ENCODE measurements around the gene SLC43A2. TPM values are rescaled to one million over a fixed set of nuclear protein-coding genes. Genes with fewer than 3 reads are reported as not detected.
"Not testable (repeated sequence)": the region's sequence is repeated elsewhere in the genome, so short reads cannot be mapped to it uniquely, and the experiment has no call there.

The SLC43A2 gene
- total RNA-seq, 2 donors from 2014 or later: 9.6 to 22.4 TPM

DNA sequence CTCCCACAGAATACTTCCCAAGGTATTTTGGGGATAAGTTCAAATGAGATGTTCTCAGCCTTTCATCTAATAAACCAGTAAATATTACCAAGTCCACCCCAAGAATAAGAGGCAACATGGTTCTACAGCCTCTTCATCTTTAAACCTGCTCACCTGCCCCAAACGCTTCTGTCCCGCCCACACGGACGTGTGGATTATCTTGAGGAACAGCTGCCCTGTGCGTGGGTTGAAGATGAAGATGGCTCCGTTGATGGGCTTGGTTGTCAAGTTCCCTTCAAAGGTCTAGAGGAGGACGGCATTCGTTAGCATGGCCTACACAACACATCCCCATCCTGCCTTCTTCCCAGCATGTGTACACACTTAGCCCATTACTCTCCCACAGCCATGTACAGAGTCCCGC is 29.5 kb upstream of the SLC43A2 start:
- Histone ChIP-seq H3K36me3 (replicated peaks in 1 of 2; ENCODE audit: insufficient read depth in 1 of 2, low read depth in 2 of 2) (peaks cover 74 to 84% of the 10 kb centered on the region in 2 donors), H3K4me3 (no peak overlapping the region), H3K4me1 (no peaks in the 10 kb centered on the region), H3K9me3 (no peaks in the 10 kb centered on the region), H3K27ac (no peak overlapping the region), H3K27me3 (no peaks in the 10 kb centered on the region)
- WGBS, 2 donors: 89 to 96% methylated on average over 9 of the region's 9 CpGs
- ATAC-seq: no peak
- TF ChIP-seq POLR2A (IDR thresholded peaks at IDR 0.05): no peak
- TF ChIP-seq, protein P1, sequence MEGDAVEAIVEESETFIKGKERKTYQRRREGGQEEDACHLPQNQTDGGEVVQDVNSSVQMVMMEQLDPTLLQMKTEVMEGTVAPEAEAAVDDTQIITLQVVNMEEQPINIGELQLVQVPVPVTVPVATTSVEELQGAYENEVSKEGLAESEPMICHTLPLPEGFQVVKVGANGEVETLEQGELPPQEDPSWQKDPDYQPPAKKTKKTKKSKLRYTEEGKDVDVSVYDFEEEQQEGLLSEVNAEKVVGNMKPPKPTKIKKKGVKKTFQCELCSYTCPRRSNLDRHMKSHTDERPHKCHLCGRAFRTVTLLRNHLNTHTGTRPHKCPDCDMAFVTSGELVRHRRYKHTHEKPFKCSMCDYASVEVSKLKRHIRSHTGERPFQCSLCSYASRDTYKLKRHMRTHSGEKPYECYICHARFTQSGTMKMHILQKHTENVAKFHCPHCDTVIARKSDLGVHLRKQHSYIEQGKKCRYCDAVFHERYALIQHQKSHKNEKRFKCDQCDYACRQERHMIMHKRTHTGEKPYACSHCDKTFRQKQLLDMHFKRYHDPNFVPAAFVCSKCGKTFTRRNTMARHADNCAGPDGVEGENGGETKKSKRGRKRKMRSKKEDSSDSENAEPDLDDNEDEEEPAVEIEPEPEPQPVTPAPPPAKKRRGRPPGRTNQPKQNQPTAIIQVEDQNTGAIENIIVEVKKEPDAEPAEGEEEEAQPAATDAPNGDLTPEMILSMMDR (IDR thresholded peaks at IDR 0.05): no peak
- intact Hi-C loops (cut with DNase I): no loop called here
- no peak for DNase-seq

DNA sequence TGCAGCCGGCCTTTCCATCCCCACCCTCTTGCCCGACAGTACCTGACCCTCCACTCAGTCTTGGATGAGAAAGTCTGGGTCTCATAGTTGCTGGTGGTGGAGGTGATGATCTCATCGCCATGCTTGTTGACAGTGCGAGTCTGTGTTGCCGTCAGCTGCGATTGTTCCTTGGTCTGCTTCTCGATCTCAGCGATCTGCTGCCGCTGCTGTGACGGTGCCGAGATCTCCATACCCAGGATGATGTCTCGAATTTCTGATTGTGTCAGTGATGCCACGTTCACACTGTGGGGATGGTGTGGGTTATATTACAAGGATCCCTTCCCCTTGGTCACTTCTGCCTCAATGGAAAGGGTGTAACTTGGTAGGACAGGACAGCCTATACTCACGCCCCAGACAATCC is 25.1 kb upstream of the SLC43A2 start:
- H3K27ac ChIP-seq: no peak overlapping the region

DNA sequence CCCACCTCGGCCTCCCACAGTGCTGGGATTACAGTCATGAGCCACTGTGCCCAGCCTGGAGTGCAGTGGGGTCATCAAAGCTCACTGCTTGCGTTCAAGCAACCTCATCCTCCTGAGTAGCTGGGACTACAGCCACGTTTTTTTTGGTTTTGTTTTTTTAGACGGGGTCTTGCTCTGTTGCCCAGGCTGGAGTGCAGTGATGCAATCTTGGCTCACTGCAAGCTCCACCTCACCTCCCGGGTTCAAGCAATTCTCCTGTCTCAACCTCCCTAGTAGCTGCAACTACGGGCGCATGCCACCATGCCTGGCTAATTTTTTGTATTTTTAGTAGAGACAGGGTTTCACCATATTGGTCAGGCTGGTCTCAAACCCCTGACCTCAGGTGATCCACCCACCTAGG is 24.2 kb upstream of the SLC43A2 start:
- H3K9me3 ChIP-seq; ATAC-seq; H3K27me3 ChIP-seq; H3K4me3 ChIP-seq; H3K27ac ChIP-seq; intact Hi-C loops (cut with DNase I); DNase-seq: not testable (repeated sequence)
- peaks cover 36 to 61% of the 10 kb centered on the region in 2 donors for H3K36me3 ChIP-seq (replicated peaks in 1 of 2; ENCODE audit: insufficient read depth in 1 of 2, low read depth in 2 of 2)
- WGBS, 2 donors: 85 to 96% methylated on average over 4 to 7 of the region's 7 CpGs
- H3K4me1 ChIP-seq: peaks cover 28% of the 10 kb centered on the region

More for the DNA sequence above, 25.1 kb upstream of the SLC43A2 start:
- DNase-seq (no peak), ATAC-seq (no peak)
- Histone ChIP-seq H3K36me3 (replicated peaks in 1 of 2; ENCODE audit: insufficient read depth in 1 of 2, low read depth in 2 of 2) (peaks cover 43 to 70% of the 10 kb centered on the region in 2 donors), H3K27me3 (no peaks in the 10 kb centered on the region), H3K4me1 (peaks cover 19% of the 10 kb centered on the region), H3K9me3 (no peaks in the 10 kb centered on the region), H3K4me3 (no peak overlapping the region)
- 94 to 96% methylated on average over 12 to 14 of the region's 14 CpGs for WGBS, 2 donors
- intact Hi-C loops (cut with DNase I): no loop called here
- no peak for TF ChIP-seq POLR2A (IDR thresholded peaks at IDR 0.05)
- TF ChIP-seq, protein P1 (IDR thresholded peaks at IDR 0.05): no peak

DNA sequence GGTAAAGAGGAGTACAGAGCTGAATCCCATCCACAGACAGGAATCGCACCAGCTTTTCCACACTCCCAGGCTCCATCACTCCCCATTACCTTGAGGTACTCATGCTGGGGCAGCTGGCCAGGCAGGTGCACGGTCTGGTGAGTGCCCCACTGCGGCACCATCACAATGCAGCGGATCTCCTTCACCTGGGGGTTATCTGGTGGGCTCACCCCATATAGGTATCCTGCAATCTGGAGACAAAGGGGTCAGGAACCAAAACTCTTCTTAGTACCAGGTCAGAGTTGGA is 22.9 kb upstream of the SLC43A2 start:
- intact Hi-C loops (cut with DNase I): no loop called here
- no peak for TF ChIP-seq POLR2A (IDR thresholded peaks at IDR 0.05)
- TF ChIP-seq, protein P1 (IDR thresholded peaks at IDR 0.05): no peak
- Histone ChIP-seq H3K27me3 (no peaks in the 10 kb centered on the region), H3K4me3 (no peak overlapping the region), H3K27ac (peak overlapping the region in 2 of 4 donors; percentile 7 to 11), H3K36me3 (replicated peaks in 1 of 2; ENCODE audit: insufficient read depth in 1 of 2, low read depth in 2 of 2) (peaks cover 36 to 52% of the 10 kb centered on the region in 2 donors), H3K9me3 (no peaks in the 10 kb centered on the region), H3K4me1 (peaks cover 35% of the 10 kb centered on the region)
- WGBS, 2 donors: 76% methylated on average over 4 of the region's 4 CpGs; no CpG with 5 or more reads in 1 of the 2 donors
- DNase-seq: no peak
- ATAC-seq: no peak

DNA sequence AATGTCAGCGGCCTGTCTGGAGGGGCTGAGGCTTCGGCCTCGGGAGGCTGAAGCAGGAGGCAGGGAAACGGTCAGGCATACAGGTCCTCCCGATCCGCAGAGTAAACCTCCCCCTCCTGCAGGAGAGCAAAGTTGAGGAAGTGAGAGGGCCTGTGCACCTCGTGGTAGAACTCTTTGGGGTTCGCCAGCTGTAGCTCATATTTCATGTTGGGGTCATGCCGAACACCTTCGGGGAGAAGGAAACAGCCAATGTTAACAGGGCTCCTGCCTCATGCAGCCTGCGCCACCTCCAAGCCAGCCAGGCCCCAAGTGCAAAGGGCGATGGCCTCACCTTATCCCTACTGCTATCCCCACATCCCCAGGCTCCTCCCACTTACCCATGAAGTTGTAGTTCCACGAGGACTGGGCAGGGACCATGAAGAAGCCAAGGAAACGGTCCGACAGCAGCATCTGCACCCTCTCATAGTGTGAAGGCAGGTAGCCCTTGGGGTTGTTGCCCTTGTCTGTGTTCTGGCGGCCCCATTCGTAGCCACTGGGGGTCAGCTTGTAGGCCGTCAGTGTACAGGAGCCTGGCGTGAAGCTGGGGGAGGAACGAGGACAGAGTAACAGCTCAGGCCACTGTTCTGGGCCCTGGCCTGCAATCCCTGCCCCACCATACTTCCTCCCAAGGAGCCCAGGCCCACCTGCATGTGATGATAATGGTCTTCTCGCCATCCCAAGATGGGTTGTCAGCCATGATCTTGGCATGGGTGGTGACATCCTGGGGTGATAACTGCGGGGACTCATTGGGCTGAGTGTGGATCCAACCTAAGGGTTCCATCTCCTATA is 22.3 kb upstream of the SLC43A2 start:
- peaks cover 32 to 47% of the 10 kb centered on the region in 2 donors for H3K36me3 ChIP-seq (replicated peaks in 1 of 2; ENCODE audit: insufficient read depth in 1 of 2, low read depth in 2 of 2)
- no peak overlapping the region for H3K4me3 ChIP-seq
- intact Hi-C loops (cut with DNase I): no loop called here
- peaks cover 40% of the 10 kb centered on the region for H3K4me1 ChIP-seq
- DNase-seq (peak in 1 of 4 donors; percentile 19), ATAC-seq (no peak)
- TF ChIP-seq, protein P1 (IDR thresholded peaks at IDR 0.05): no peak
- TF ChIP-seq POLR2A (IDR thresholded peaks at IDR 0.05): no peak
- H3K9me3 ChIP-seq: no peaks in the 10 kb centered on the region
- H3K27ac ChIP-seq: peak overlapping the region; percentile 11 to 100 (median 60)
- WGBS, 2 donors: 61 to 72% methylated on average over 8 to 22 of the region's 22 CpGs
- no peaks in the 10 kb centered on the region for H3K27me3 ChIP-seq

Measured in body of pancreas (tissue), 4 donors.